LNCaP clone FGC (cell line): ENCODE measurements around the gene CAMK2D.

Source experiments
- DNase-seq: peaks from one replicate; pipeline ENCODE4 v3.0.0-alpha.2; 2011; ENCODE audit warnings: low read depth
- H3K4me3 ChIP-seq: 2 replicates; pipeline ENCODE4 v1.5.1; 2011; ENCODE audit warnings: mild to moderate bottlenecking, low read depth, low read length, control low read depth
- TF ChIP-seq, protein P1 (sequence below): IDR thresholded peaks from 2 replicates; pipeline ENCODE4 v1.5.1; 2012; ENCODE audit warnings: mild to moderate bottlenecking; ENCODE audit not compliant: control insufficient read depth, insufficient read depth; ENCODE audit errors: extremely low read depth

CAMK2D gene

GRCh38 chr4:113636877-113637276 lies 124.7 kb downstream of the CAMK2D start:
- no peak for DNase-seq
- H3K4me3 ChIP-seq: no peak overlapping the region
- TF ChIP-seq, protein P1, sequence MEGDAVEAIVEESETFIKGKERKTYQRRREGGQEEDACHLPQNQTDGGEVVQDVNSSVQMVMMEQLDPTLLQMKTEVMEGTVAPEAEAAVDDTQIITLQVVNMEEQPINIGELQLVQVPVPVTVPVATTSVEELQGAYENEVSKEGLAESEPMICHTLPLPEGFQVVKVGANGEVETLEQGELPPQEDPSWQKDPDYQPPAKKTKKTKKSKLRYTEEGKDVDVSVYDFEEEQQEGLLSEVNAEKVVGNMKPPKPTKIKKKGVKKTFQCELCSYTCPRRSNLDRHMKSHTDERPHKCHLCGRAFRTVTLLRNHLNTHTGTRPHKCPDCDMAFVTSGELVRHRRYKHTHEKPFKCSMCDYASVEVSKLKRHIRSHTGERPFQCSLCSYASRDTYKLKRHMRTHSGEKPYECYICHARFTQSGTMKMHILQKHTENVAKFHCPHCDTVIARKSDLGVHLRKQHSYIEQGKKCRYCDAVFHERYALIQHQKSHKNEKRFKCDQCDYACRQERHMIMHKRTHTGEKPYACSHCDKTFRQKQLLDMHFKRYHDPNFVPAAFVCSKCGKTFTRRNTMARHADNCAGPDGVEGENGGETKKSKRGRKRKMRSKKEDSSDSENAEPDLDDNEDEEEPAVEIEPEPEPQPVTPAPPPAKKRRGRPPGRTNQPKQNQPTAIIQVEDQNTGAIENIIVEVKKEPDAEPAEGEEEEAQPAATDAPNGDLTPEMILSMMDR: no peak

- TF ChIP-seq, protein P1: no peak
- no peak for DNase-seq
- no peak overlapping the region for H3K4me3 ChIP-seq
Observed at GRCh38 chr4:113636438-113636818, 125.1 kb downstream of the CAMK2D start.

DNA sequence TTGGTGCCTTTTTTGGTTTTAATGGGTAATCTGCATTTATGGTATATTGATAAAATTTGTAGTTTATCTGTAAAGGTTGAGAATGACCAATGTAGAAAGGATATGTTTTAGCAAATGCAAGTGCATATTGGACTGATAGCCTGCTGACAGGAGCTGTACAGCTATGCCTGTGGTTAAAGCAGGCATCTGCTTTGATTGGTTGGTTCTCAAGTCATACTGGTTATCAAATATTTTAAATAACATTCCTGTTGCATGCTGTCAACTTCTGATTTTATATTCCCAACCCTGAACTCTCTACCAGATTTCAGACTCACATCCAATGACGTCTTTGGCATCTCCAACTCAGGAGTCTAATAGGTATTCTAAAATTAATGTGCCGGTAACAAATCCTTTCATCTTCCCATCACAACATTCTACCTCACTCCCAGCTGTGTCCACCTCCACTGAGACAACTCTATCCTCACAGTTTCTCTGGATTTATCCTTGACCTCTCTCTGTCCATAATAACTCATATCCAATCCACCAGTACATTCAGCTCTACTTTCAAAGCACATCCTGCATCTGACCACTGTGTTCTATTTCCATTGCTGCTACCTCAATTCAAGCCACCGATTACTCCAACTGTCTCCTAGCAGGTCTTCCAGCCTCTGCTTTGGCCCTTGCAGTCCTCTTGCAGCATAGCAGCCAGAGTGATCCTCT lies 125.7 kb downstream of the CAMK2D start:
- no peak for DNase-seq
- H3K4me3 ChIP-seq: no peak overlapping the region
- TF ChIP-seq, protein P1: no peak

GRCh38 chr4:113634081-113634969 lies 127.2 kb downstream of the CAMK2D start:
- no peak for DNase-seq
- TF ChIP-seq, protein P1: no peak
- H3K4me3 ChIP-seq: no peak overlapping the region

DNA sequence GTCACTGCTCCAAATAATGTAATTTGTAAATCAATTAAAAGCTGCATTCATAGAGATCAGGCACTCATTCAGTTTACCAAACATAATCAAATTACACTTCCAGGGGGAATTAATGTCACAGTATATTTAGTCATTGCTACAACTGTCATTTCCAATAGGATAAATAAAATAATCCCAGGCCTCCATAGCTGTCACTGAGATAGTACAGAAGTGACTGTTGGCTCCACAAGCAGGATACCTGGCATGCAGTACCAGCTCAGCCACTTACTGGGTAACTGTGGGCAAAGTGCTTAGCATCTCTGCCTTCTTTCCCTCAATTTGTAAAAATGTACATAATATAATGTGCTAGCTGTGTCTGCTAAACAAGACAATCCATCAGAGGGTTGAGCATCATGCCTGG lies 128.1 kb downstream of the CAMK2D start:
- TF ChIP-seq, protein P1: no peak
- no peak overlapping the region for H3K4me3 ChIP-seq
- no peak for DNase-seq

DNA sequence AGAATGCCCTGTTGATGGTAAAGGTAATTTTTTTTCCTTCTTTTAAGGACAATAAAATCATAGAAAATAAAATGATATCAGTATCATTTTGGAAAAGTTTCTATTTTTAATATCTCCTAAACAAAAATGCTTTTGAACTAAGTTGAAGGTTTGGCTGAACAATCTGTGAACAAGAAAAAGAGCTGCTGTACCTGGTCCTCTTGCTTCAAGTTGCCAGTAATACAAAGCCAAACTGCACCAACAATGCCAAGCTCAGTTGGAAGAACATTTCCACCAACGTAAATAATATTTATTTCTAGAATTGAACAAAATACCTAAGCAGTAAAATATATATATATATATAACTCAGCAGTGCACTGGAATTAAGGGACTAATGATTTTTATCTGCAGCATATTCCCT lies 132.8 kb downstream of the CAMK2D start:
- H3K4me3 ChIP-seq: no peak overlapping the region
- no peak for DNase-seq
- TF ChIP-seq, protein P1: no peak
